ENCODE results near the gene COLGALT1.
"Not testable (repeated sequence)": the region's sequence is repeated elsewhere in the genome, so short reads cannot be mapped to it uniquely, and the experiment has no call there.

Gene COLGALT1

GRCh38 chr19:17555929-17556813, 722 bp downstream of the COLGALT1 start:
- peak overlapping the region; percentile 56 for H3K27ac ChIP-seq
- no peak for DNase-seq (ENCODE audit: low read depth, low spot score)

- DNase-seq (ENCODE audit: low read depth, low spot score): no peak
- H3K27ac ChIP-seq: peak overlapping the region; percentile 56
Measured at GRCh38 chr19:17556995-17557394, 1.5 kb downstream of the COLGALT1 start.

- H3K27ac ChIP-seq: no peak overlapping the region
- DNase-seq (ENCODE audit: low read depth, low spot score): no peak
Measured at GRCh38 chr19:17557466-17557865, 2.0 kb downstream of the COLGALT1 start.

GRCh38 chr19:17560205-17560595, 4.8 kb downstream of the COLGALT1 start:
- no peak for DNase-seq (ENCODE audit: low read depth, low spot score)
- peak overlapping the region; percentile 74 for H3K27ac ChIP-seq

GRCh38 chr19:17562097-17562496, 6.6 kb downstream of the COLGALT1 start:
- H3K27ac ChIP-seq: no peak overlapping the region
- DNase-seq (ENCODE audit: low read depth, low spot score): no peak

GRCh38 chr19:17562561-17562960, 7.1 kb downstream of the COLGALT1 start:
- no peak for DNase-seq (ENCODE audit: low read depth, low spot score)
- H3K27ac ChIP-seq: no peak overlapping the region

- no peak for DNase-seq (ENCODE audit: low read depth, low spot score)
- H3K27ac ChIP-seq: no peak overlapping the region
Measured at GRCh38 chr19:17564781-17565180, 9.3 kb downstream of the COLGALT1 start.

- no peak overlapping the region for H3K27ac ChIP-seq
Measured at GRCh38 chr19:17565611-17566010, 10.2 kb downstream of the COLGALT1 start.

GRCh38 chr19:17567940-17568339, 12.5 kb downstream of the COLGALT1 start:
- DNase-seq (ENCODE audit: low read depth, low spot score): no peak
- no peak overlapping the region for H3K27ac ChIP-seq

More at GRCh38 chr19:17565611-17566010, 10.2 kb downstream of the COLGALT1 start:
- DNase-seq (ENCODE audit: low read depth, low spot score): no peak

- DNase-seq (ENCODE audit: low read depth, low spot score); H3K27ac ChIP-seq: not testable (repeated sequence)
Measured at GRCh38 chr19:17570291-17570690, 14.8 kb downstream of the COLGALT1 start.

- H3K27ac ChIP-seq: no peak overlapping the region
- no peak for DNase-seq (ENCODE audit: low read depth, low spot score)
Measured at GRCh38 chr19:17570791-17571190, 15.3 kb downstream of the COLGALT1 start.

GRCh38 chr19:17572638-17573037, 17.2 kb downstream of the COLGALT1 start:
- DNase-seq (ENCODE audit: low read depth, low spot score): no peak
- no peak overlapping the region for H3K27ac ChIP-seq

GRCh38 chr19:17575871-17576757, 20.7 kb downstream of the COLGALT1 start:
- no peak for DNase-seq (ENCODE audit: low read depth, low spot score)
- H3K27ac ChIP-seq: no peak overlapping the region

- H3K27ac ChIP-seq: no peak overlapping the region
- DNase-seq (ENCODE audit: low read depth, low spot score): no peak
Measured at GRCh38 chr19:17576758-17577456, 21.5 kb downstream of the COLGALT1 start.

GRCh38 chr19:17577457-17578097, 22.1 kb downstream of the COLGALT1 start:
- no peak for DNase-seq (ENCODE audit: low read depth, low spot score)
- H3K27ac ChIP-seq: no peak overlapping the region

- DNase-seq (ENCODE audit: low read depth, low spot score): no peak
- H3K27ac ChIP-seq: no peak overlapping the region
Measured at GRCh38 chr19:17579661-17580244, 24.3 kb downstream of the COLGALT1 start.

GRCh38 chr19:17580470-17581144, 25.2 kb downstream of the COLGALT1 start:
- no peak overlapping the region for H3K27ac ChIP-seq
- no peak for DNase-seq (ENCODE audit: low read depth, low spot score)

GRCh38 chr19:17581211-17581874, 25.9 kb downstream of the COLGALT1 start:
- no peak overlapping the region for H3K27ac ChIP-seq
- DNase-seq (ENCODE audit: low read depth, low spot score): no peak

GRCh38 chr19:17582613-17583012, 27.2 kb downstream of the COLGALT1 start:
- no peak overlapping the region for H3K27ac ChIP-seq
- DNase-seq (ENCODE audit: low read depth, low spot score): no peak

Data from epithelial cell of prostate (primary cell).